ENCODE data around the gene HES4.
"Not testable (repeated sequence)": the region's sequence is repeated elsewhere in the genome, so short reads cannot be mapped to it uniquely, and the experiment has no call there.

The HES4 gene

DNA sequence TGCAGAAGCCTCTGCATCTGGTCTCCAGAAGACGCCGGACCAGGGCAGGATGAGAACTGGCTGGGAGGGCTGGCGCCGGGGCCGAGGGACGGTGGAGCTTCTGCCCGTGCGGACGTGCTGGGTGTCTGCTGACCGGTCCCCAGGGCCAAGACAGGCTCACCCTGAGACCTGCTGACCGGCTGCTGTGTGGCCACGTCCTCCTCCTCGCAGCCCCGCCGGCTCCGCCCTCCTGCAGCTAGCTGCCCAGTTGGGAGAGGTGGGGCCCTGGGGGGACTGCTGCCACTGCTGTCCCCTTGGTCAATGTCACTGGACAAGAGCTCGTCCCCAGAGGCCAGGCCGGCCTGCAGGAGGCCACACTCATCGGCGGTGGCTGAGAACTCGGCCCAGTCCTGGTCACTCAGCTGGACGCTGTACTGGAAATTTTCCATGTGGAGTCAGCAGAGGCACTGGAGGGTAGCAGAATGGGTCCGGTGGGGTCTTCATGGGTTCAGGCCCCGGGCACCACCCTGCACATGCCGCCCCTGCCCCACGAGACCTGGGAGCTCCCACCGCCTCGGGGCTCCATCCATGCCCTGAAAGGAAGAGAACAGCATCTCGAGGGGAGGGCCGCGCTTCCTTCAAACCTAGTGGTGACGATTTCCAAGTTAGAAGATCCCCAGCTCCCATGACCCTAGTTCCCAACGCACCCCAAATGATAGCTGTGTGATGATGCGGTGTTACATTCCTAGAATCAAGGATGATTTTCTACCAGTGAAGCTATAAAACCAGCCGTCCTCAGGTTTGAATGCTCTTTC is 19.1 kb downstream of the HES4 start:
- Mint-ChIP-seq H3K27ac (no peak overlapping the region), H3K4me1 (peaks cover 6% of the 10 kb centered on the region), H3K36me3 (peaks cover 3% of the 10 kb centered on the region), H3K27me3 (peaks cover 41% of the 10 kb centered on the region), H3K4me3 (no peak overlapping the region), H3K9me3 (peaks cover 4% of the 10 kb centered on the region)
- no peak for DNase-seq
- CTCF ChIA-PET = interaction anchor here (0.7 to 1.8 kb wide), 4 partner anchors 9 to 83 kb away, joined by 3 to 9 read pairs (median 3); no protein-coding TSS in a partner anchor

DNA sequence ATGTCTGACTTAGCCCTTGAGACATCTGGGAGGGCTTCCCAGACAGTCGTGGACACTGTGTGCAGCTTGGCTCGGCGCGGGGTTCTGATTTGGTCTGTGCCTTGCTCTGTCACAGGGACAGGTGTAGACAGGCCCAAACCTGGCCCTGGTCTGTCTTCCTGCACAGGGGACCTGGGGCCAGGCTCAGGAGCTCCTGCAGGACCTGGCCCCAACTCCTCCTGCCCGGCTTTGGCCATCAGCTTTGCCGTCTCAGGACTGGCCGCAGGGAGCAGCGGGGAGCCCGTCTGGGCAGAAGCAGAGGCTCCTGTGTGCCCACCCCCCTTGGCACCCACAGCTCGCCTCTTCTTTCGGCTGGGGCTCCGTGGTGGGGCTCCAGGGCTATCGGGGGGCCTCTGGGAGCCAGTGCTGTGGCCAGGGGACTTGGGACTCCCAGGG is 19.7 kb downstream of the HES4 start:
- no peak for DNase-seq
- H3K4me1 Mint-ChIP-seq = peaks cover 10% of the 10 kb centered on the region
- CTCF ChIA-PET = interaction anchor here (0.7 to 1.8 kb wide), 2 partner anchors 24 to 84 kb away, joined by 3 to 9 read pairs; no protein-coding TSS in a partner anchor
- H3K4me3 Mint-ChIP-seq = no peak overlapping the region
- H3K27me3 Mint-ChIP-seq = peaks cover 41% of the 10 kb centered on the region
- no peak overlapping the region for H3K27ac Mint-ChIP-seq
- H3K36me3 Mint-ChIP-seq = peaks cover 3% of the 10 kb centered on the region
- peaks cover 4% of the 10 kb centered on the region for H3K9me3 Mint-ChIP-seq

GRCh38 chr1:979744-980072 is 20.2 kb downstream of the HES4 start:
- no peak overlapping the region for H3K27ac Mint-ChIP-seq
- no peak overlapping the region for H3K4me3 Mint-ChIP-seq
- peaks cover 4% of the 10 kb centered on the region for H3K9me3 Mint-ChIP-seq
- H3K27me3 Mint-ChIP-seq = peaks cover 41% of the 10 kb centered on the region
- no peak for DNase-seq
- CTCF ChIA-PET = interaction anchor here (0.7 kb wide), 1 partner anchor 25 kb away, joined by 3 read pairs; no protein-coding TSS in a partner anchor
- H3K36me3 Mint-ChIP-seq = peaks cover 3% of the 10 kb centered on the region
- peaks cover 10% of the 10 kb centered on the region for H3K4me1 Mint-ChIP-seq

DNA sequence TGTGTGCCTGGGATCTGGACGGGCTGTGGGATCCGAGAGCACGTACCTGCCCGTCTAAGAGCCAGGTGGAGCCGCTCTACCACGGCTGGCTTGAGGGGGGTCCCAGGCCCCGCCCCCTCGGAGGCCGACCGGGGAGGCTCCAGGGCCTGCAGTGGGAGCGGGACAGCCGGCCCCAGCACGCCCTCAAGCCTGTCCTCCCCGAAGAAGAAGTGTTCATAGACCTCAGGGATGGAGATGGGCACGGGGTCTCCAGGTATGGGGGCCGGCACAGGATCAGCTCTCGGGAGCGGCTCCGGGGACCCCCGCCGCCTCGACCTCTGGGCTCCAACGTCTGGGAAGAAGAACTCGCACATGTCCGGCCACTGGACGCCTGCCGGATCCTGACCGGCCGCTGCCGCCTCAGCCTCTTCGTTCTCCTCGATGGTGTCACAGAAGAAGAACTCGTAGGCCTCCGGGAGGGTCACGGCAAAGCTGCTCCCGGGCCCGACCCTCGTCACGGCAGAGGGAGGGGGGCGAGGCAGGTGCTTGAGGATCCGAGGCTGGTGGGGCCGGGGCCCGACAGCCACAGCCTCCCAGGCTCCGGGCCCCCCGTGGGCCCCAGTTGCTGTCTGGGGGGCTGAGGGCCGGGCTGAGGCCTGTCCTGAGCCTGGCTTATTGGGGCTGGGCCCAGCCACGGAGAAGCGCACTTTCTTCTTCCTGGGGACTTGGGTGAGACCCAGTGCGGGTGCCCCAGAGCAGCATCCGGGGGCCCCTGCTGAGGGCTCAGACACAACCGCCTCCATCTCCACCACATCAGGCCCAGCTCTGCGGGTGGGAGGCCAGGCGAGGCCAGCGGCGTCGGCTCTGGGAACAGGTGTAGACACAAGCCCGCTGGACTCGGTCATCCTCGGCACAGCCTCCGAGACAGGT is 20.8 kb downstream of the HES4 start:
- no peak for DNase-seq
- Mint-ChIP-seq H3K4me1 (peaks cover 10% of the 10 kb centered on the region), H3K36me3 (peaks cover 3% of the 10 kb centered on the region), H3K4me3 (no peak overlapping the region), H3K27me3 (peaks cover 43% of the 10 kb centered on the region), H3K9me3 (peaks cover 4% of the 10 kb centered on the region), H3K27ac (no peak overlapping the region)
- CTCF ChIA-PET = no interaction called here

DNA sequence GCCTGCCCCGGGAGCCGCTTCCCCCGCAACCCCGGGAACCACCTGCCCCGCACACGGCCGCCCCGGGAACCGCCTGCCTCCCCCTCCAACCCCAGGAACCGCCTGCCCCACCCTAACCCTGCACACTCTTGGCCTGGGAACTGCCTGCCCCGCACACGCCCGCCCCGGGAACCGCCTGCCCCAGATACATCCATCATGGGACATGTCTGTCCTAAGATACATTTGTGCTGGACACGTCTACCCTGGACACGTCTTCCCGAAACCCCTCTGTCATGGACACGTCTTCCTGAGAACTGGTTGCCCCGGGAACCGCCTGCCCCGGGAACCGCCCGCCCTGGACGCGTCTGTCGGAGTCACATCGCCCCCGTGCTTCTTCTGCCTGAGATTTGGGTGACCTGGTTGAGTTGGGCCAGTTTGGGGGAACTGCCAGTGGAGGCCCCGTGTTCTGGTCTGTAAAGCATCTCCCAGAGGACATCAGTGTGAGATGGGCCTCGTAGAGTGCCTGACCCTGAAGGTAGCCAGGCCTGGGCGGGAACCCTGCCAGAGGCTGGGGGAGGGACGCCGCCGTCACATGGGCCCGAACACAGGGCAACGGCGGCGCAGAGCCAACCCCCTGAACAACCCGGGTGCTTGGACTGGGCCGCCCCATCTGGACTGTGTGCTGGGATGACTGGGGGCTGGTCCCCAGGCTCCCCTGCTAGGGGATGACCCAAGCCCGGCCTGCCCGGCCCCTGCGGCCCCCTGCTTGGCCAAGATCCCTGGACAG is 21.6 kb downstream of the HES4 start:
- no peak overlapping the region for H3K4me3 Mint-ChIP-seq
- peaks cover 3% of the 10 kb centered on the region for H3K36me3 Mint-ChIP-seq
- no peak for DNase-seq
- peaks cover 40% of the 10 kb centered on the region for H3K27me3 Mint-ChIP-seq
- H3K9me3 Mint-ChIP-seq = peaks cover 4% of the 10 kb centered on the region
- H3K27ac Mint-ChIP-seq = no peak overlapping the region
- CTCF ChIA-PET = no interaction called here
- peaks cover 10% of the 10 kb centered on the region for H3K4me1 Mint-ChIP-seq

- not testable (repeated sequence) for H3K27ac Mint-ChIP-seq, H3K4me3 Mint-ChIP-seq, H3K36me3 Mint-ChIP-seq, DNase-seq, H3K4me1 Mint-ChIP-seq, H3K9me3 Mint-ChIP-seq
- peaks cover 42% of the 10 kb centered on the region for H3K27me3 Mint-ChIP-seq
- CTCF ChIA-PET = interaction anchor here (1.3 to 3.1 kb wide), 3 partner anchors 37 to 71 kb away, joined by 3 to 17 read pairs (median 3); no protein-coding TSS in a partner anchor
Measured at GRCh38 chr1:976791-977190, 23.1 kb downstream of the HES4 start.

DNA sequence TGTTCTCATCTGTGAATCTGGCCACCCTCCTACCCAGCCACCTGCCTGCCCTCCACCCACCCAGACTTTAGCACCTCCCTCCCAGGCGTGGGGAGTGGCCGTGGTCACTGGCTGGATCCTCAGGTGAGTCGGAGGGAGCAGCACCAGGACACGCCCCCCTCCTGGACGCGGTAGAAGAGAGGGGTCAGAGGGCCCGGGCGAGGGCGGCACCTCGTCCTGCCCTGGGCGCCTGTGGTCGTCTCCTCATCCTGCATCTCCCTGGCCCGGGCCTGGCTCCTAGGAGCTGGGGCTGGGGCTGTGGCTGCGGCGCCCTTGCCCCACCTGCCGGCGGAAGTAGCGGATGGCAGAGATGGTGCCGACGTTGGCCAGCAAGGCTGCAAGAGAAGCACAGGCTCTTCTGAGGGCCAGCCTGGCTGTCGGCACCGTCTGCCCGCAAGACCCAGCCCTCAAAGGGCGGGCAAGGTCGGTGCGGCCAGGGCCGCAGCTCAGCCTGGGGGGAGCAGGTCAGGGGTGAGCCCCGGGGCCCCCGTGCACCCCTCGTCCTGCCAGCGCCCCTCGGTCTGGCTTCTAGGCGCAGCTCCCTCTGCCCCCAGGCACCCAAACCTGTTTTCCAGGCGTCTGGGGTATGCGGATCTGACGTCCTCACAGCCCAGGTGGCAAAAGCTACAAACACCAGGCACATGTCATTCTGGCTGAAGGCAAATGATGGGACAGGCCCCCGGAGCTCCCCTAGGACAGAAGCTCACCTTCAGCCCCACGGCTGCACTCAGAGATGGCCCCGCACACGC is 23.8 kb downstream of the HES4 start:
- Mint-ChIP-seq H3K9me3 (peaks cover 4% of the 10 kb centered on the region), H3K27ac (no peak overlapping the region), H3K4me3 (no peak overlapping the region), H3K4me1 (peaks cover 10% of the 10 kb centered on the region), H3K27me3 (peaks cover 49% of the 10 kb centered on the region), H3K36me3 (peaks cover 3% of the 10 kb centered on the region)
- DNase-seq = peak; percentile 82
- CTCF ChIA-PET = interaction anchor here (1.3 to 3.1 kb wide), 3 partner anchors 36 to 70 kb away, joined by 3 to 17 read pairs (median 3); no protein-coding TSS in a partner anchor

- Mint-ChIP-seq H3K36me3 (peaks cover 3% of the 10 kb centered on the region), H3K27ac (peak overlapping the region; percentile 52), H3K4me3 (no peak overlapping the region), H3K27me3 (peaks cover 56% of the 10 kb centered on the region), H3K9me3 (peaks cover 4% of the 10 kb centered on the region), H3K4me1 (peaks cover 10% of the 10 kb centered on the region)
- DNase-seq = no peak
- CTCF ChIA-PET = interaction anchor here (1.3 to 3.1 kb wide), 3 partner anchors 35 to 70 kb away, joined by 3 to 17 read pairs (median 3); no protein-coding TSS in a partner anchor
Measured at GRCh38 chr1:975365-975764, 24.5 kb downstream of the HES4 start.

- H3K27me3 Mint-ChIP-seq = peaks cover 62% of the 10 kb centered on the region
- CTCF ChIA-PET = interaction anchor here (3.1 kb wide), 1 partner anchor 69 kb away, joined by 17 read pairs; no protein-coding TSS in a partner anchor
- peaks cover 3% of the 10 kb centered on the region for H3K36me3 Mint-ChIP-seq
- peaks cover 4% of the 10 kb centered on the region for H3K9me3 Mint-ChIP-seq
- DNase-seq = no peak
- no peak overlapping the region for H3K27ac Mint-ChIP-seq
- H3K4me1 Mint-ChIP-seq = peaks cover 10% of the 10 kb centered on the region
- no peak overlapping the region for H3K4me3 Mint-ChIP-seq
Measured at GRCh38 chr1:974687-975328, 25.1 kb downstream of the HES4 start.

- peaks cover 65% of the 10 kb centered on the region for H3K27me3 Mint-ChIP-seq
- CTCF ChIA-PET = interaction anchor here (3.1 kb wide), 1 partner anchor 69 kb away, joined by 17 read pairs; no protein-coding TSS in a partner anchor
- H3K36me3 Mint-ChIP-seq = peaks cover 3% of the 10 kb centered on the region
- no peak overlapping the region for H3K4me3 Mint-ChIP-seq
- H3K4me1 Mint-ChIP-seq = peaks cover 10% of the 10 kb centered on the region
- H3K27ac Mint-ChIP-seq = no peak overlapping the region
- H3K9me3 Mint-ChIP-seq = peaks cover 9% of the 10 kb centered on the region
- no peak for DNase-seq
Measured at GRCh38 chr1:974293-974640, 25.6 kb downstream of the HES4 start.

- H3K27me3 Mint-ChIP-seq = peaks cover 67% of the 10 kb centered on the region
- H3K4me3 Mint-ChIP-seq = no peak overlapping the region
- CTCF ChIA-PET = interaction anchor here (3.1 kb wide), 1 partner anchor 68 kb away, joined by 17 read pairs; no protein-coding TSS in a partner anchor
- peaks cover 10% of the 10 kb centered on the region for H3K4me1 Mint-ChIP-seq
- H3K27ac Mint-ChIP-seq = no peak overlapping the region
- no peak for DNase-seq
- H3K36me3 Mint-ChIP-seq = peaks cover 3% of the 10 kb centered on the region
- H3K9me3 Mint-ChIP-seq = peaks cover 10% of the 10 kb centered on the region
Measured at GRCh38 chr1:973459-974292, 26.2 kb downstream of the HES4 start.
